EL (cell line): Measurements from ENCODE around the gene CCDC148.

Experiments used
- DNase-seq: peaks from one replicate; pipeline ENCODE4 v3.0.0-alpha.2; 2016

CCDC148 gene

DNA sequence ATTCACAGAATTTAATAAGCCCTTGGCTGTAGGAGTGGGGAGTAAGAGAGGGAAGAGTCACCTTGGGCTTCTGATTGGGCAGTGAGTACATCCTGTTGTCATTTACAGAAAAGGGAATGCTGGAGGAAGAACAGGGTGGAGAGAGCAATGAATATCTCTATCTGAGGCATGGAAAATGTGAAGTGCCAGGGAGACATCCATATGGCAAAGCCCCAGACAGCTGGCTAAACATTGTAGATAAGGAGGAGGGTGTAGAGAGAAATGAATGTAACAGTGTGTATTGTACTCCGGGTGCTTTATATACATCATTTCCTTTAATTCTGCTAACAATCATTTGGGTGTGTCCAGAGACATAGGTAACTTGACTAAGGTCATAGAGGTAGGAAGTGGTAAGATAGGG is 251.3 kb downstream of the CCDC148 start:
- no peak for DNase-seq

DNA sequence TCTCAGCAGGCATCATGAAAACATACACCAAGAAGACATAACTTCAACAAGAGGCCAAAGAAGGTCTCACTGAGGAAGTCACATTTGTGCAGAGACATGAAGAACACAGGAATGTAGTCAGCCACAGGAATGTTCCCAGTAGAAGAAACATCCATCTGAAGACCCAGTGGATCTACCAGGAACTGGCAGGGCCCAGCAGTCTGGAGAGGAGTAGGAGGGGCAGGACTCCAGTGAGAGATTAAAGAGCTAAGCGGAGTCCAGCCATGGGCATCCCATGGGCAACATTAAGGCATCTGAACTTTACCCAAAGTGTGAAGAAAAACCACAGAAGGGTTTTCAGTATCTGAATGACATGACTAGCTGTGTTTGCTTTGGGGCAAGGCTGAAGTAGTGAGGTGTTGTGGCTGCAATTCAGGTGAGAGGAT is 251.8 kb downstream of the CCDC148 start:
- peak; percentile 74 for DNase-seq

DNA sequence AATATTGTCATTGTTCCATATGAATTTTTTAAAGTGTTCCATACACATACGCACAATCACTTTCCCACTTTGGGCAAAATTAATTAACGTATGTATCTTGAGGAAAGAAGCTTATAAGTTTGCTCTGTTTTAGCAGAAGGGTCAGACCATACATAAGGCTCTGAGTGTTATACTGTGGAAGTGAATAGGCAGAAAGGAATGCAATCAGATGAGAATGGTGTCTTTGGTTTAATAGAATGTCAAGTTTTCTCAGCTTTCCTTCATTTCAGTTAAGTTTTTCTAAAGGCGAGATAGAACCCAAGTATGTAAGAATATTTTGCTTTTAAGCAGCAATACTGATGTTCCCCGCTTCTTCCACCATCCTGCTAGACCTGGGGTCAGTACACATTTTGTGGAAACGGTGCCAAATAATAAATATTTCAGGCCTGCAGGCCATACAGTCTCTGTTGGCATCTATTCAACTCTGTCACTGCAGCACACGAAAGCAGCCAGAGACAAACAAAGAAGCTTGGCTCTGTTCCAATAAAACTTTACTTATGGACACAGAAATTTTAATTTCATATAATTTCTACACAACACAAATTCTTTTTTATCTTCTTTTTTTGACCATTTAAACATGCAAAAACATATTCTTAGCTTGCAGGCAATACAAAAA is 254.3 kb downstream of the CCDC148 start:
- DNase-seq: peak; percentile 51

DNA sequence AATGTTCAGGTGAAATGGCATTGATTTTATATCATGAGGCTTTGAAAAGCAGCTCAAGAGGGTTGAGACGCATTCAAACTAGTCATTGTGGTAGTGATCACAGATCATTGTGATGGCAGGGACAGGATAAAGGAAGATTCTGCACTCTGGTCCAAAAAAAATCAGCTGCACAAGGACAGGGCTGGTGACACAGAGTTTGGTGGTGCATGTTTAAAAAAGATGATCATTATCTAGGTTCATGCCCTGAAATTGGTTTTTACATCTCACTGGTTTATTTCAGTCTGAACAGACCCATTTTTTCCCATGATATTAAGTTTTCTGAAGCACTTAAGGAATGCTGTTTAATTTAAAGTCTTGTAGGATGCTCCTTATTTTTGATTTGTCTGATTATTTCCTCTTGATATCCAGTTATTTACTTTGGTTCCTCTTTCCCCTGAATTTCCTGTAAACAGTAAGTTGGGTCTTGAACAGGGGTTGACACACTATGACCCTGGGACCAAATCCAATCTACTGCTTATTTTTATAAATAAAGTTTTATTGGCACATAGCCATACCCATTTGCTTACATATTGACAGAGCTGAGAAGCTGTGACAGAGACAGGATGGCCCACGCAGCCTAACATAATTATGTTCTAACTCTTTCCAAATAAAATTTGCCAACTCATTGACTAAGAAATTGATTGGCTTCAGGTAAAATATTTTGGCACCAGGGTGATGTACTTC is 256.5 kb downstream of the CCDC148 start:
- DNase-seq: no peak

DNA sequence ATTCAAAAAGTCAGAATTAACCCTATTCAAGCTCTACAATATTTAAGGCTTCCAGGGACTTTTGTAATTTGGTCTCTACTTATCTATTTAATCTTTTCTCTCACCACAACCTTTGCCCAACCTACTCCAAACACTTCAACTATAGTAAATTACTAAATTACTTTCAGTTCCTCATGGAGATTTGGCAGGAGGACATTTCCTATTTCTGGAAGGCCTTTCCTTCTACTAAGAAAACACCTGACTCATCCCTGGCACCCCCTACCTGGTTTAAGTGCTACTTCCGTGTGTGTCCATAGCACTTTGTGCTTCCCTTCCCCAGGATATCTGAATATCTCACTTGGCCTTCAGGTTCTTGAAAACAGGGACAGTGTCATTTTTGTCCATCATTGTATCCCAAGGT is 258.6 kb downstream of the CCDC148 start:
- no peak for DNase-seq

DNA sequence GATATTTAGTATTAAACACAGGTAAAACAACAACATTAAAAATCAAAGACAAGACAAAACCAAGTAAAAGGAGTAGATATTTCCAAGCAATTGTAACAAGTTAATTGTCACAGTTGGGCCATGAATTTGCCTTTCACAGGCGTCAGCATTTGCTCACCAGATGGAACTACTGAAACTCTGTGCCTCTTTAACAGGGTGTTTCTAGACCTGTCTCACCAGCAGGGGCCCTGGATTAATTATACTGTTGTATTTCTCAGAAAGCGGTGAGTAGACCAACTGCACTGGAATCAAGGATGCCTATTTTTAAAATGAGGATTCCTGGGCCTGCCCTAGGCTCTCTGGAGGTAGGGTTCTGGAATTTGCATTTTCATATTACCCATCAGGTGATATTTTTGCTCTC is 262.3 kb downstream of the CCDC148 start:
- DNase-seq: no peak

DNA sequence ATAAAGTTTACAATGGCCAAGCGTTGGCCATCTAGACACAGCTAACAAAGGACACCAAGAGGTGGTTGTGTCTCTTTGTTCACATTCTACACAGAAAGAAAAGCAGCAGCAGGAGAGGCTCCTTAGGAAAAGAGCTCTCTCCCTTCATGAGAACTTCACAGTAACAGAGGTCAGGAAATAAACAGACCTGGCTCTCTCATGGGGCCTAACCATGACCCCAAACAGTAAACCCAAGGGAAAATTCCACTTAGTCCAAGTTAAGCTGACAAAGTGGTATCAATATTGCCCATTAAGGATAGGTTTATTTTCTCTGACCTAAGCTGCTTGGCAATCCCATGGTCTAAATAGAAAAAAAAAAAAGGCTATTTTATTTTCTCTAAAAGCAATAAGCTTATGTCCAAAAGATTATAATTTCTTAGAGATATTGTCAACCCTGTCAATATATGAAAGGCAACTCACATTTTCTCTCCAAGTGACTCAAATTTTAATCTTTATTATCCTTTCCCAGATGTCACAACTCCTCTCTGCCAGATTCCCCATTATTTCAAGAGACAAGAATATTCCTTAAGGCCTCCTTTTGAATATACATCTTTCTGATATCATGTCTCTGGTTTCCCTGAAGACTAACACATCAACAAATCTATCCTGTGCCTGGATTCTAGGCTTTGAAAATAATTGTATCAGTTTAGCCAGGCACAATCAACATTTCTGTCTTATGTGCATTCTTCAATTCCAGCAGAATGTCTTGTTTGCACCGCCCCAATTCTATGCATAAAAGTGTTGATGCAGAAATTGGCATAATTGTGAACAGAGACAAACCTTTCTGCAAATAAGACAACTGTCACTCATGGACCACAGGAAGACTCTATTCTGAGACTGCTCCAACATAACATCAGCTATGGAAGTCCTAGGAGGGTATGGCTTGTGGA is 263.8 kb downstream of the CCDC148 start:
- DNase-seq: no peak

DNA sequence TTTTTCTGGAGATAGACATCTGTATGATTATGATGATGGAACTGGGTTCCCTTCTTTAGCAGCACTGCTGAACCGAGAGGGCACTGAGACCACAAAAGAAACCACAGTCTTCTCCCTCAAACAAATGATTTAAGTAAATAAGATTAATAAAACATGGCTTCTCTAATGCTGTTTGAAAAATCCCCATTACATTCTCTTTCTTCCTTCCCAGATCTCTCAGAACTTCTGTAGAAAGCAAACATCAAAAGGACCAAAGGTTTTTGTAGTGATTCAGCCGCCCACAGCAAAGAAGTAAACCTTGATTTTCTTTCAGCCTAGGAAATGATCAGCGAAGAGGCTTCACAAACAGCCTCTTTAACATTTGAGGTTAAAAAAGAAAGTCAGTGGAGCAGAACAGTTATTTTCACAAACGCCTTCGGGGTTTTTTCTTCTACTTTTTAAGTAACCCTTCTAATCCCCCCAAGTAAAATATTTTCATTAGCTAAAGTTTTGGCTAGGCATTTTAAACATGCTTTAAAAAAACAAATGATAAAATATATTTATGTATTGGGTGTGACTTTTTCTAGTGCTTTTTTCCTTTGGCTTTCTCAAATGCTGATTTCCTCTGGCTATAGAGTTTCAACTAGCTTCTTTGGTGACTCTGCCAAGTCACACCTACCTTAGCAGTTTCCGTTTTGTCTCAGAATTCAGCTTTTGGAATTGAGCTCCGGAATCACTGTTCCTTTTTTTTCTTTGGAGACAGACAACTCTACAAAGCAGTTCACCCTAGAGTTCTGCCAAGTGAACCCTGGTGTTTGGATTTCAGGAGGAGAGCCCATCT is 265.3 kb downstream of the CCDC148 start:
- DNase-seq: peak; percentile 11

DNA sequence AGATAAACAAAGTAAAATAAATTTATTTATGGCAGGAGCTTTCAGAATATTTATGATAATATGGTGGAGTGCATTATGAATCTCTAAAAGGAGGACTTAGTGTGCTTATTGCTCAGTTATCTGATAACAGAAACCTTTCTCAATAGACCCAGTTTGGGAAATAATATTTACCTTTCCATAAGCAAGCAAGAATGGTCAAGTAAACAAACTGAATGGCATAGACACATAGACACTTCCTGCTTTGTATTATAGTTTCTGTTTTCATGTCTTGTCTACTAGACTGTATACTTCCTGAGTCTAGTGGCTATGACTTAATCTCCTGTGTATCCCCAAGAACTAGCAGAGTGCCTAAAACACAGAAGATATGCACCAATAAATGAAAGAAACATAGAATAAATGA is 267.0 kb downstream of the CCDC148 start:
- DNase-seq: no peak

DNA sequence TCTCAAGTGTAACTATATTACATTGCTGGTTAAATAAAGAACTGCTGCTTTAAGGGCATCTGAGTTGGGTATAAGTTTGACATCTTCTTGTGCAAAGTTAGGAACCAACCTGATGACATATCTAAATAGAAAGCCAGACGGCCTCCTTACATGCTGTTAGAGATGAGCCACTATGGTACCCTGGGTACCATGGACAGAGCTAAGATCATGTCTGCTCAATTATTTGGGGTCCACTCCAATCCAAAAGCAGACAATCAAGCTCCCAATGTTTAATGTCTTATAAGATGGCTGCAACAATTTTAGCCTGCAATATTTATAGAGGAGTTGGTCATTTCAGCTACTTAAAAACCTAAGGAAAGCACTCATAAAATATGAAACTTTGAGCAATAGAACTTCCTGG is 268.6 kb downstream of the CCDC148 start:
- DNase-seq: no peak

DNA sequence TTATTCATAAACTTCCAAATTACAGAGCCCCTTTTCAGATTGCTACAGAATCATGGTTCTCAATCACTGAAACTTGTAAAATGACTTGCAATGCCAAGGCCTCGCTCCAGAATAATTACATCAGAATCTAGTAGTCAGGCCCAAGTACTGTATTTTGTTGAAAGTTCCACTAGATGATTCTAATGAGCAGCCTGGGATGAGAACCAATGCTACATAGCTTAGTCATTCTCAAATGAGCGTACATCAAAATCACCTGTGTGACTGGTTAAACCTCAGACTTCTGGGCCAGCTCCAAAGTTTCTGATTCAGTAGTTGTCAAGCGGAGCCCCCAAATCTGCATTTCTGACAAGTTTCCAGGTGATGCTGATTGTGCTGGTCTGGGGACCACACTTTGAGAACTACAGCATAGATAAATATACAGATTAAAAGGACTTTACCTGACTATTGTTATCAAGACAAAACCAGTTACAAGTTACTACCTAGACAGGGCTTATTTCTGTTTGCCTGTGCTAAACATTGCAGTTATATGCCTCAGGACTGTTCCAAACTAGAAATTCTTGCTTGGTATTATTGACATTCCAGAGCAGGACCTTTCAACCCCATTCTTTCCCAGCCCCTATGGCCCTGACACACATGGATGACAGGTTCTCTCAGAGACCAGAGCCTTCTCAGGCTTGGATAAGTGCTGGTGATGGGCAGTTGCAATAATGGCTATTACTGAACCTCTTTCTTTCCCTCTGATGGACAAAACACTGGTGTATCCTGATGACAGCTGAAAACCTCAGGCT is 271.8 kb downstream of the CCDC148 start:
- DNase-seq: peak; percentile 25

DNA sequence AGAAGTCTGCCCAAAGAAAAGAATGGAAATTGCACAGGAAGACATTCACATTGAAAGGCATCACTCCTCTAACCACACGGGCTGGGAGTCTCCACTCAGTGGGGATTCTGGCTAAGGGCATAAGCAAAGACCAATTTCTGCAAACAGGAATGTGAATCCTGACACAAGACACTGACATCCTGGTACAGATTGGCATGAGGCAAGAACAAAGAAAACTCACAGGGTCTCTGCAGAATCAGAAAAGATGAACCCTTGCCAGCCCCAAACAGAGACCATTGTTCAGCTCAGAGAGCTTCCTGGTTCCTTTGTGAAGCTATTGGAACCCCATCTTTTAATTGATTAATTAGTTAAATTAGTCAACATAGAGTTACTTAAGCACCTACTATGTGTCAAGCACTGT is 272.6 kb downstream of the CCDC148 start:
- no peak for DNase-seq

DNA sequence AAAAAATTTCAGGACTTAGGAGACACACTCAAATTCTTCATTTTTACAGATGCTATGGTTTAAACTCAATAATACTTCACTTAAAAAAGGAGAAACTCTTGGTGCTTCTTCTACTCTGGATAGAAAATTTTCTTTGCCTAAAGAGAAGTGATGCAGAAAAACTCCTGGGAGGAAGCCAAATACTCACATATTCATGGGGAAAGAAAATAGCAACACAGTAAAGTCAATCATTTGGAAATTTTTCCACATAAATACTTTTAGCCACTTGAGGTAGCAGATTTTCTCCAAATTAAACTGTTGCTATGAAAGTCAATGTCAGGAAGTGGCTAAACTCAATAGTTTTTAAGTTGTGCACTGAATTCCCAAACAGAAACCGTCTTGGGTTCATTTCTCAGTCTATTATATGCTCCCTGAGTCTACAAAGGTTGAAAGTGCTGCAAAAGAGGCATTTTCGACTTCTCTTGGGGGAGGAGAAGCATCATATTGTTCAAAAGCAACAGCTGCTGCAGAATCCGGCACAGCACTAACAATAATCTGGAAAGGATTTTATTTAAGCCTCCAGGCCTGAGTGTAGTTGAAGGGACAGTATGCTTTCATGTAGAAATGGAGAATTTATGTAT is 273.8 kb downstream of the CCDC148 start:
- no peak for DNase-seq

DNA sequence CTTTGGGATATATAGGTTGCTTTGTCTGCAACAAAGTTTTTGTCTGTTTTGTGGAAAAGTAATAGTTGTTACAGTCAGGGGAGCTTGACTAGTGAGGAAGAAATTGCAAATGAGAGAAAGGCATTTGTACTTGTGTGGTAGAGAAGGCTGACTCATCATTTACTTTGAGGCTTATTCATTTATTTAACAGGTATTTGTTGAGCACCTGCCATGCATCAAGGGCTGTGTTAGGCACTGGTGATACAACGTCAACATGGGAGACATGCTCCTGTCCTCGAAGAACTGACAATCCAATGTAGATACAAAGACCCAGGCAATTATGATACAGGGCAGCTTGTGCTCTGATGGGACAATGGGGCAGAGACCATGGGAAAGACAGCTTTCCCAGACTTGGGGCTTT is 275.4 kb downstream of the CCDC148 start:
- no peak for DNase-seq

DNA sequence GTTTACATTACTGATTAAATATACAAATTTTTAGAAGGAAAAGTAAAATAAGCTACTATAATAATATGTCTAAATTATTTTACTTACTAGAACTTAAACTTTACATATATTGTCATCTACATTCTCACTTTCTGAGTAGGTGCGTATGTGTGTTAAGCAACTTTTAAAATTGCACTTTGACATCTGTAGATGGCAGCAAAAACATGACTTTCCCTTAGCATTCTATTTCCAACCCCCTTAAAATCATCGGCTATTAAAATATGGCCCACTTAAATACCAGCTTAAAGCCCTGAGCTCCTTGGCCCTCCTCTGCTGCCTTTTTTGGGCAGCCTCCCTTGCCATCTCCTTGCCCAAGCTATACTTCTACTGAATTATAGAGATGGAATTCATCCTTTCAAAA is 276.9 kb downstream of the CCDC148 start:
- DNase-seq: peak; percentile 38

DNA sequence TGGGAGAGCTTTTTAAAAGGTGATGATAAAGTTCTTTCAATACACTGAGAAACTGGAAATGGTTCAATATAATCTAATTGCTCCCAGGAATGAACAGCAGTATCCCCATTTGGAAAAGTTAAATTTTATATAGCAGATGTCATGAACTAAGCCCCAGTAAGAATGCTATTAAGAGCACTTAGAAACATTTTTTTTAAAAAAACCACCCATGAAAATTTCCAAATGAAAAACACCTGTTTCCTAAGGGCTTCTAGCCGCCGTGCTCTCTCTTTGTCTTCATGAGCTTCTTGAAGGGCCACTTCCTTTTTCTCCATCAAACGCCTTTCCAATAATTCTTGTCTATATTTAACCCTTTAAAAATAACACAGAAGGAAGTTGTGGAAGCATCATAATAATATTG is 277.9 kb downstream of the CCDC148 start:
- no peak for DNase-seq

DNA sequence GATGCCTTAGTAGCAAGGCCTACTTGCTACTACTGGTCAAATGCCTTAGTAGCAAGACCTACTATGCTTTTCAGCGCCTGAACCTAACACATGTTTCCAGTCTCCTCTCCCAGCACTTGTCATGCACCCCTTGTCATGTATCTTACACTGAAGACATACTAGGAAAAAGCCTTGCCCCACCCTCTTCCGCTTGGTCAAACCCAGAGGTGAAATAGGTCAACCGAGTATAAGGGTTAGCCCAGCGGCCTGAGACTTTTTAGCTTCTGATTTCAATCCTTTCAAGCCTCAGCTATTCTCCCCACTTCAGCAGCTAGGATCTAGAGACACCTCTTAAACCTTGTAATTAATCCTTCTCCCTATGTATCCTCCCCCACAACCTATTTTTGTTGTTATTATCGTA is 281.6 kb downstream of the CCDC148 start:
- DNase-seq: no peak

DNA sequence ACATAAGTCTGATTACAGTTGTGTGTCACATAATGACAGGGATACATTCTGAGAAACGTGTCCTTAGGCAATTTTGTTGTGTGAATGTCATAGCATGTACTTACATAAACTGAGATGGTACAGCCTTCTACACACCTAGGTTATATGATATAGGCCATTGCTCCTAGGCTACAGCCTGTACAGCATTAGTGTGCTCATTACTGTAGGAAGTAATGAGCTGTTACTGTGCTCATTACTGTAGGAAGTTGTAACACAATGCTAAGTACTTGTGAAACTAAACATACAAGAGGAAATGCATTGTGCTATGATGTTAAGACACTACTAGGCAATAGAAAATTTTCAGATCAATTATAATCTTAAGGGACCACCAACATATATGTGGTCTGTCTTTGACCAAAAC is 282.1 kb downstream of the CCDC148 start:
- no peak for DNase-seq

DNA sequence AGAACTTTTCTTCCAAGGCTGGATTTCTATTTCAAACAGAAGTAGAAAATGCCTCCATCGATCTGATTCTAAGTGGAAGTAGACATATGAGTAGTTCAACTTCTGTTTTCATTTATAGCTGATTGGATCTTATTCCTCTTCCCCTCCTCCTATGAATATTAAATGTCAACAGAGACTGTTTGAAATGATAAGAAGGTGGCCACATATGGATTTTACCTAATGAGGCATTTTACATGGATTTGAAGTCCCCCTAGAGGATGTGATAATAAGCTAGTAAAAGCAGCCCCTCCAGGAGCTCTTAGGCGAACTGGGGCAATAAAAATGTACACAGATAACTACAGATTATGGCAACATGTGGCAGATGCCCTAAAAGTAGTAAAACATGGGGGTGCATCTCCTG is 283.8 kb downstream of the CCDC148 start:
- DNase-seq: no peak

DNA sequence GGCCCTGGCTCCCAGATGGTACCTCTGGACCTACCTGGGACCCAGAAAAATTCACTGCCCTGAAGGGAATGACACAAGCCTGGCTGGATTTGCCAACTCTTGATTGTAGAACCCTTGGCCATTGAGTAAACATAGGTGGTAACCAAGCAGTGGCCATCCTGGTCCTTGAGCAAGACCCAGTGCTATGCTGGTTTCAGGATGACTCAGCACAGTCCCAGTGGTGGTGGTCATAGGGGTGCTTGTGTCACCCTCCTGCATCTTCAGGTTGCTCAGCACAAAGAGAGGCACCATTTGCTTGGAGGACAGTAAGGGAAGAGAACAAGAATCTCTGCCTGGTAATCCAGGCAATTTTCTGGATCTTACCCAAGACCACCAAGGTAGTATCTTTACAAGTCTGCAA is 302.0 kb downstream of the CCDC148 start:
- no peak for DNase-seq

DNA sequence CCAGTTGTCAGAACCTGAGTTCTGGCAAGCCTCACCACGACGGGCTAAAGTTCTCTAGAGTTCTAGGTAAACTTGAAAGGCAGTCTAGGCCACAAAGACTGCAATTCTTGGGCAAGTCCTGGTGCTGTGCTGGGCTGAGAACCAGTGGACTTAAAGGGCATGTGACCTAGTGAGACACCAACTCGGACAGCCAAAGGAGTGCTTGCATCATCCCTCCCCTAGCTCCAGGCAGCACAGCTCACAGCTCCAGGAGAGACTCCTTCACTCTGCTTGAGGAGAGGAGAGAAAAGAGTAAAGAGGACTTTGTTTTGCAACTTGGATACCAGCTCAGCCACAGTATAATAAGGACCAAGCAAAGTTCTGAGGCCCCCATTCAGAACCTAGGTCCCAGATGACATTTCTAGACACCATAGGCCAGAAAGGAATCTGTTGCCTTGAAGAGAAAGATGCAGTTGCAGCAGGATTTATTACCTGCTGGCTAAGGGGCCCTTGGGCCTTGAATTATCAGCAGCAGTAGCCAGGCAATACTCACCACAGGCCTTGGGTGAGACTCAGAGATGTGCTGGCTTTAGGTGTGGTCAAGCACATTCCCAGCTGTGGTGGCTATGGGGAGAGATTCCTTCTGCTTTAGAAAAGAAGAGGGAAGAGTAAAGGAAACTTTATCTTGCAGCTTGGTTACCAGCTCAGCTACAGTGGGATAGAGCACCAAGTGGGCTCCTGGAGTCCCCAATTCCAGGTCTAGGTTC is 303.1 kb downstream of the CCDC148 start:
- no peak for DNase-seq
